GM19463 (cell line): ENCODE results near the gene CAGE1.

ENCODE experiments used
- ATAC-seq: cut with Tn5 transposase; IDR thresholded peaks from one replicate; pipeline ENCODE4 v1.9.1; 2021; ENCODE audit warnings: mild to moderate bottlenecking, moderate library complexity; ENCODE audit not compliant: unreplicated experiment

CAGE1 gene

GRCh38 chr6:7389451-7390225 is at the start of gene CAGE1, which contains the start of gene RIOK1:
TSS of gene CAGE1 (minus strand) at chr6:7389742. CDS start at chr6:7387173, 2,569 bp downstream.
TSS of gene RIOK1 (plus strand) at chr6:7389808. CDS start at chr6:7390003, 195 bp downstream.
- ATAC-seq = peak; percentile 94

GRCh38 chr6:7439228-7439627 is 49.7 kb upstream of the CAGE1 start:
- ATAC-seq = no peak

GRCh38 chr6:7438011-7438410 is 48.5 kb upstream of the CAGE1 start:
- ATAC-seq = no peak

GRCh38 chr6:7434672-7435071 is 45.1 kb upstream of the CAGE1 start:
- ATAC-seq = no peak

- no peak for ATAC-seq
Measured at GRCh38 chr6:7433121-7433617, 43.6 kb upstream of the CAGE1 start.

GRCh38 chr6:7432391-7433120 is 43.0 kb upstream of the CAGE1 start:
- no peak for ATAC-seq

GRCh38 chr6:7431674-7432390 is 42.3 kb upstream of the CAGE1 start:
- no peak for ATAC-seq

GRCh38 chr6:7431313-7431673 is 41.8 kb upstream of the CAGE1 start:
- no peak for ATAC-seq

- no peak for ATAC-seq
Measured at GRCh38 chr6:7426447-7427169, 37.1 kb upstream of the CAGE1 start.

GRCh38 chr6:7425808-7426190 is 36.3 kb upstream of the CAGE1 start:
- no peak for ATAC-seq

- no peak for ATAC-seq
Measured at GRCh38 chr6:7424967-7425807, 35.6 kb upstream of the CAGE1 start.

- no peak for ATAC-seq
Measured at GRCh38 chr6:7424058-7424457, 34.5 kb upstream of the CAGE1 start.

GRCh38 chr6:7421066-7421465 is 31.5 kb upstream of the CAGE1 start:
- no peak for ATAC-seq

- ATAC-seq = no peak
Measured at GRCh38 chr6:7419065-7419464, 29.5 kb upstream of the CAGE1 start.

GRCh38 chr6:7418238-7418905 is 28.8 kb upstream of the CAGE1 start:
- no peak for ATAC-seq

- ATAC-seq = no peak
Measured at GRCh38 chr6:7417684-7418083, 28.1 kb upstream of the CAGE1 start.

- ATAC-seq = no peak
Measured at GRCh38 chr6:7414811-7415210, 25.3 kb upstream of the CAGE1 start.

- ATAC-seq = no peak
Measured at GRCh38 chr6:7413151-7413823, 23.7 kb upstream of the CAGE1 start.

- ATAC-seq = no peak
Measured at GRCh38 chr6:7411328-7411727, 21.8 kb upstream of the CAGE1 start.
